NCI-H82 treated with DMSO at 0.1 percent for 48 hours (cell line): Measurements from ENCODE around the gene COG7.
"Not testable (repeated sequence)": the region's sequence is repeated elsewhere in the genome, so short reads cannot be mapped to it uniquely, and the experiment has no call there.

Experiments
- DNase-seq: peaks from one replicate; lab custom pipeline; 2025; ENCODE audit not compliant: unreplicated experiment; lab: John Stamatoyannopoulos, UW

Gene COG7

DNA sequence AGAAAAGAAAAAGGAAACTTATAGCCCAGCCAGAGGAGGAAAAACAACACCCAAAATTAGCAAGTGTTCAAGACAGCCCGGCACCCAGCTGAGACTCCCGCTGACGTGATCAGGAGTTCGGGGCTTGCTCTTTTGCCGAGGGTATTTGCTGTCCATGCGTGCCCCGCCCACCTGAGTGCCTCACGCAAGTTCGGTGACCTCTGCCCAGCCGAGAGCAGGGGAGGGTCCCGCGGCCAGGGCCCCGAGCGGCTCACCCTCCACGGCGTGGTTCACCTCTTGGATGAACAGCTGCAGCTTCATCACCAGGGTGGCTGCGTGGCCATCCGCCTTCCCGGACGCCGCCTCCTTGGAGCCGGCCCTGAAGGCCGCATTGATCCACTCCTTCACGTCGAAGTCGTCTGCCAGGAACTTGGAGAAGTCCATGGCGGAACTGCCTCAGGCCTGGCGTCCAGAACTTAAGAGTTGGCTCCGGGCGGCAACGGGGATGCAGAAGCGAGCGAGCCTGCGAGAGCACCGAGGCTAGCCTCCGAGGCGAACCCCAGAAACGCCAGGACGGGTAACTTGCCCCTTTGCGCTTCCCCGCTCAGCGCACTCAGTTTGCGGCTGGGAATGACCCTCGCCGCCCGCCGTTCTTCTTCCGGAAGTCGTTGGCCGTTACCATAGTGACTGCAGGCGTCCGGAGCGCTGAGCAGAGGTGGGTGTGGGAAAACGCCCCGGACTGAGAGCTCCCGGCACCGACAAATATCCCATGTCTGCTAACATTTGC lies at the start of gene COG7:
TSS of gene COG7 (minus strand) at position 618 of the 766 bp plus-strand sequence. CDS start at position 423, 195 bp downstream.
- DNase-seq, result peak; percentile 51

DNA sequence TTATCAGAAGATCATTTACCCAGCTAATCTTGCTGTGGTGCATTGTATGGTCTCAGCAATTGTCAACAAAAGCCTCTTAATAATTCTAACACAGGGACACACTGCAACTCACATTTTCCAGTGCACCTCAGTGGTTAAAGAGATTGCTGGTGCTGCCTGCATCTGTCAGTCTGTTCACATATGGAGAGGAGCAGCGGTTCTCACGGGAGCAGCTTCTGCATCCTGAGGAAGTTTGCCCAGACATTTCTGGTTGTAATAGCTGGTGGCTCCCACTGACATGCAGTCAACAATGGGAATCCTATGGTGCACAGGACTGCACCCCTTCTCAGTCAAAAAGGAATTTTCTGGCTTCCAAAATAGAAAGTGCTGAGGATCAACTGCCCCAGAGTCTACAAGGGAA lies 49.5 kb upstream of the COG7 start:
- DNase-seq, result no peak

GRCh38 chr16:23501291-23501690 lies 48.3 kb upstream of the COG7 start:
- no peak for DNase-seq

GRCh38 chr16:23500862-23501225 lies 47.9 kb upstream of the COG7 start:
- no peak for DNase-seq

DNA sequence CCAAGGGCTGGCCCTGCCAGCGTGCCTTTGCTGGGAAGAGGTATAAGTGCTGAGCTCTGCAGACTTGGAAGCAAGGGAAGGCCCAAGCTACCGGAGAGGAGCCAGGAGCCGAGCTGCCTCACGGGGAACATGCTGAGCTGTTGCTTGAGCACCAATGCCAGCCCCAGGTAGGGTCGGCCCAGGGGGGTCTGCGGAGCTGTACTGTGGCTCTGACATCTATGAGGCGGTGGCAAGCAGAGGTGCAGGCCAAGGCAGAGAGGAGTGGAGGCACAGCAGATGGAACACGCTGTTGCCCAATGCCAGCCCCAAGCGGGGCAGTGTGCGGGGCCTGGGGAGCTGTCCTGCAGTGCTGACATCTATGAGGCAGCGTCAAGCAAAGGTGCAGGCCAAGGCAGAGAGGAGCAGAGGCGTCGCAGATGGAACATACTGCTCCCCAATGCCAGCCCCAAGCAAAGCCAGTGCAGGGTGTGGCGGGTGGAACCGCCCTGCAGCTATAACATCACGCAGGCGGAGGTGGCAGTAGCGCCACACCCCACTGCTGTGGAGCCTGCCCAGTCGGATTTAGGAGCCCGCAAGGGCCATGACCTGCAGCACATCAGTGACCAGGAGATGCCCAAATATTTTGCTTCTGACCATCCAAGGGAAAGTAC lies 47.3 kb upstream of the COG7 start:
- DNase-seq, result no peak

GRCh38 chr16:23499801-23500200 lies 46.8 kb upstream of the COG7 start:
- no peak for DNase-seq

DNA sequence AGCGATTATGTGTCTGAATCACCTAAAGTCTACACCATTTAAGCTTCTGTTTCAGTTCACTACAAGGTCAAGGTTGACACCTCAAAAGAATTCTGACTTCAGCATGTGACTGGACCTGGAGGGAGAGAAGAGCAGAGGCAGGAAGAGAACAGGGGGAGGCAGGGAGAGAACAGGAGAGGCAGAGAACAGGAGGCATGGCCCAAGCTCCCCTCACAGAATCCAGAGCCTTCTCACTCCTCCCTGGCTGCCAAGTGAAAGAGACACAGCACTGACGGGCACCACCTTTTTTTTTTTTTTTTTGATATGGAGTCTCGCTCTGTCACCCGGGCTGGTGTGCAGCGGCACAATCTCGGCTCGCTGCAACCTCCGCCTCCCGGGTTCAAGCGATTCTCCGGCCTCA lies 45.9 kb upstream of the COG7 start:
- DNase-seq, result no peak

DNA sequence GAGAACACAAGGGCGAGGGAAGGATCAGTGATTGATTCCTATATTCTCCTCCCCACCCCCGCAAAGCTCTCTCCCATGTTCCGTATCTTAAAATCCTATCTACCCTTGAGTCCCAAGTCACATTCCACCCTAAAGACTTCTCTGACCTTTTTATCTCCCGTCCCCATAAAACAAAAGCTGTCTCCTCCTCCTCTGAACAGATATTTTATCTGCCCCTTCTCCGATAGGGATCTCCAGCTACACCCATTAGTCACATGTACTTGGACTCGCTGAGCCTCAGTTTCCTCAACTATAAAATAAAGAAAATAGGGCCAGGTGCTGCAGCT lies 44.5 kb upstream of the COG7 start:
- DNase-seq, result no peak

- no peak for DNase-seq
Observed at GRCh38 chr16:23496821-23497542, 44.0 kb upstream of the COG7 start.

- no peak for DNase-seq
Observed at GRCh38 chr16:23495671-23496070, 42.7 kb upstream of the COG7 start.

GRCh38 chr16:23494188-23494587 lies 41.2 kb upstream of the COG7 start:
- no peak for DNase-seq

- DNase-seq, result no peak
Observed at GRCh38 chr16:23491490-23492391, 38.8 kb upstream of the COG7 start.

GRCh38 chr16:23486480-23486879 lies 33.5 kb upstream of the COG7 start:
- DNase-seq, result no peak

DNA sequence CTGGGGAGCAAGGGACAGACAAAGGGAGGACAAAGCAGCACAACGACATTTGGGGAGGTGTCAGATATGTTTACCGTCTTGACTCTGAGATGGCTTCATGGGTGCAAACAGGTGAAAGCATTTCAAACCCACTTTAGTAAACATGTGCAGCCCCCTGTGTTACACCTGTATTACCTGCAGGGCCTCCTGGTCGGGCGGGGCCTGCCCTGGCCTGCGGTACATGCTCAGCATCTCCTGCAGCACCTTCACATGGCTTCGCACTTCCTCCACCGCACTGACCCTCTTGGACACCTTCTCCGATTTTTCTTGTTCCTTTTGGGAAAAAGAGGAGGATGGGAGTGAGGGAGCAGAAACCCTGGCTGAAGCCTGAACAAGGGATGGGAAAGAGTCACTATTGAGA lies 32.9 kb upstream of the COG7 start:
- DNase-seq, result no peak

DNA sequence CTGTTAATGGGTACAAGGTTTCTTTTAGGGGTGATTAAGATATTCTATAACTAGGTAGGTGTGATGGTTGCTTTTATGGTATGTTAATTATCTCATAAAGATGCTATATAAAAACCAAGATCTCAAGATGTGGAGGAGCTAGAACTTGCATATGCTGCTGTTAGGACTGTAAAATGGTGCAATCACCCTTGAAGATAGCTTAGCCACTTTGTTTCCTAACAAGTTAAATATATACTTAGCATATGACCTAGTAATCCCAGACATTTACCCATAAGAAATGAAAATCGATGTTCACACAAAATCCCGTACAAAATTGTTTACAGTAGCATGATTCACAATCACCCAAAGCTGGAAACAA lies 32.2 kb upstream of the COG7 start:
- DNase-seq, result no peak

GRCh38 chr16:23484510-23485256 lies 31.7 kb upstream of the COG7 start:
- DNase-seq, result no peak

DNA sequence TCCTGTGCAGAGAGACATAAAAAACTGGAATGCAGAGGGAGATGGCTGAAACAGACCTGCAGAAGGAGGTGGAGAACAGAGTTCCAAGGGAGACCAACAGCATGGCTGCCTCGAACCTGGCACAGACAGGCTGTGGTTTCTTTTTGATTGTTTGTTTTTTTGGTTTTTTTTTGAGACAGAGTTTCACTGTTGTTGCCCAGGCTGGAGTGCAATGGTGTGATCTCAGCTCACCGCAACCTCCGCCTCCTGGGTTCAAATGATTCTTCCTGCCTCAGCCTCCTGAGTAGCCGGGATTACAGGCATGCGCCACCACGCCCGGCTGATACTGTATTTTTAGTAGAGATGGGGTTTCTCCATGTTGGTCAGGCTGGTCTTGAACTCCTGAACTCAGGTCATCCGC lies 30.5 kb upstream of the COG7 start:
- not testable (repeated sequence) for DNase-seq

DNA sequence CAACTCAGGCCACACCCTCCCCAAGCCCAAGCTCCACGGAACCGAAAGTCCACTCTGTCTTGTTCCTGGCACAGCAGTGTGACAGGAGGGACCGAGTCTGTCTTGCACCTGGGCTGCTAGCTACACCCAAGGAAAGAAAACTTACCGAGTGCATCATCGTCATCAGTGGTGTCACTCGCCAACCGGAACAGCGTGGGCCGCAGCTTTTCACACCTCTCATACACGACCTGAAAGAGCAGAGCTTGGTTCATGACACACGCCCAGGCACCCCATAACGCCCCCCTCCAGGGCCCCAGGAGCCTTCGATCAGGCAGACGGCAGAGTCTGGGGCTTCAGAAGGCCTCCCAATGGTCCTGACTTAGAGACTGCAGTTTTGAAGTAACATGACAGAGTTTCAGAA lies 29.8 kb upstream of the COG7 start:
- DNase-seq, result no peak

DNA sequence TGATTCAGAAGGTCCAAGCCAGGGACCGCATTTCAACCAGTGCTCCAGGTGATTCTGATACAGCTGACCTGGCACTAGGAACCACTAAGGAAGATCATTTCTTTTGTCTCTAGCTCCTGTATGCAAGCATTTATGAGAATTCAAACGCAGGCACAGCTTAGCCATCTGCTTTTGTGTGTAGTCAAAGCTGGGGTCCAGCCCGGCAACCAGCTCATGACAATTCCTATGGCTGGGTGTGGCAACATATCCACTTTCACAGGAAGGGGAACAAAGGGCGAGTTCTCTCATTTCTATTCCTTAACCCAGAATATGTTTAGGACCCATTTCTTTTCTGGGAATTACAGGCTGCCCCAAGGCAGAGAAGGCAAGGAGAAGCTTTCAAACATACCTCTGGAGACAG lies 27.3 kb upstream of the COG7 start:
- no peak for DNase-seq

- no peak for DNase-seq
Observed at GRCh38 chr16:23479138-23479537, 26.1 kb upstream of the COG7 start.

DNA sequence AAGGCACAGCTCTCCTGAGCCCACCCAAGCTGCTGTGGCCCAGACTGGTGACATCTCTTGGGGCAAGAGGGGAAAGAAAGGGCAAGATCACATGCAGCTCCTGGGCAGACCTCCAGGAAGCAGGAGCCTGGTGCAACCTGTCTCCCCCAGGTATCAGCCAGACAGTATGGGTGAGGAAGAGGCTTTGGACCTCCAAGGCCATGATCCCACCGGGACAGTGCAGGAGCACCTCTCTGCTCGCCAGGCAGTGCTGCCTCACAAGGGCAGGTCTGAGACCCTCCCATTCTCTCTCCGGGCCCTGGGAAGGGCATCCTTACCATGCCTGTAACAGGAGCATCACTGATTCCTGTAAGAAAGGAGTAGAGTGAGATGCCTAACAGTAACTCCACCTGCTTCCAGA lies 25.6 kb upstream of the COG7 start:
- DNase-seq, result no peak
